Measurements from ENCODE around the gene NEK1.

NEK1 gene

GRCh38 chr4:169619958-169620879, 7.8 kb upstream of the NEK1 start, which contains the start of gene CLCN3:
CLCN3 (plus strand) TSS chr4:169620578; CDS start chr4:169635929, 15,351 bp downstream.
- peak; percentile 96 to 98 for DNase-seq (ENCODE audit: low read depth in 2 of 2)
- no peak for TF ChIP-seq CTCF (IDR thresholded peaks at IDR 0.05; ENCODE audit: low read depth, low read length)
- peak within 1 kb of the TSS; percentile 72 to 88 for H3K4me3 ChIP-seq (replicated peaks in 1 of 2; ENCODE audit: low read depth in 2 of 2, low read length in 2 of 2)

GRCh38 chr4:169619518-169619957, 7.2 kb upstream of the NEK1 start:
- peak; percentile 65 to 69 for DNase-seq (ENCODE audit: low read depth in 2 of 2)

GRCh38 chr4:169618986-169619385, 6.6 kb upstream of the NEK1 start:
- no peak for DNase-seq (ENCODE audit: low read depth in 2 of 2)
- no peak for TF ChIP-seq CTCF (IDR thresholded peaks at IDR 0.05; ENCODE audit: low read depth, low read length)
- H3K4me3 ChIP-seq (replicated peaks in 1 of 2; ENCODE audit: low read depth in 2 of 2, low read length in 2 of 2): peak overlapping the region in 1 of 2 donors; percentile 88

More at GRCh38 chr4:169619518-169619957, 7.2 kb upstream of the NEK1 start:
- H3K4me3 ChIP-seq (replicated peaks in 1 of 2; ENCODE audit: low read depth in 2 of 2, low read length in 2 of 2): peak overlapping the region; percentile 72 to 88
- TF ChIP-seq CTCF (IDR thresholded peaks at IDR 0.05; ENCODE audit: low read depth, low read length): peak; percentile 61

- no peak for TF ChIP-seq CTCF (IDR thresholded peaks at IDR 0.05; ENCODE audit: low read depth, low read length)
- H3K4me3 ChIP-seq (replicated peaks in 1 of 2; ENCODE audit: low read depth in 2 of 2, low read length in 2 of 2): no peak overlapping the region
- DNase-seq (ENCODE audit: low read depth in 2 of 2): peak in 1 of 2 donors; percentile 51
These were observed 5.9 kb upstream of the NEK1 start for GRCh38 chr4:169618286-169618685.

GRCh38 chr4:169617306-169617705, 4.9 kb upstream of the NEK1 start:
- TF ChIP-seq CTCF (IDR thresholded peaks at IDR 0.05; ENCODE audit: low read depth, low read length): no peak
- DNase-seq (ENCODE audit: low read depth in 2 of 2): no peak
- no peak overlapping the region for H3K4me3 ChIP-seq (replicated peaks in 1 of 2; ENCODE audit: low read depth in 2 of 2, low read length in 2 of 2)

- H3K4me3 ChIP-seq (replicated peaks in 1 of 2; ENCODE audit: low read depth in 2 of 2, low read length in 2 of 2): no peak overlapping the region
- TF ChIP-seq CTCF (IDR thresholded peaks at IDR 0.05; ENCODE audit: low read depth, low read length): no peak
- DNase-seq (ENCODE audit: low read depth in 2 of 2): no peak
These were observed 4.5 kb upstream of the NEK1 start for GRCh38 chr4:169616846-169617245.

All from cardiac fibroblast (primary cell).